WERI-Rb-1 (cell line): ENCODE results near the gene TMEM100.
"Not testable (repeated sequence)": the region's sequence is repeated elsewhere in the genome, so short reads cannot be mapped to it uniquely, and the experiment has no call there.

Experiments used
- DNase-seq: peaks from one replicate; pipeline ENCODE4 v3.0.0-alpha.2; 2020
- H3K27ac ChIP-seq: fragments of 250-450 bp; sonication (Bioruptor Pico); 2 replicates; pipeline ENCODE4 v1.5.1; 2020; ENCODE audit warnings: mild to moderate bottlenecking, moderate library complexity
- H3K27me3 ChIP-seq: fragments of 250-450 bp; sonication (Bioruptor Pico); 2 replicates; pipeline ENCODE4 v1.5.1; 2021; ENCODE audit warnings: mild to moderate bottlenecking, low read depth, moderate library complexity; ENCODE audit not compliant: insufficient read depth, severe bottlenecking
- H3K36me3 ChIP-seq: fragments of 250-450 bp; sonication (Bioruptor Pico); 2 replicates; pipeline ENCODE4 v1.5.1; 2020; ENCODE audit warnings: mild to moderate bottlenecking, moderate library complexity
- H3K4me3 ChIP-seq: 2 replicates; pipeline ENCODE4 v1.5.1; 2011; ENCODE audit warnings: low read depth, mild to moderate bottlenecking, control low read depth, low read length
- H3K9me3 ChIP-seq: fragments of 250-450 bp; sonication (Bioruptor Pico); 2 replicates; pipeline ENCODE4 v1.5.1; 2021; ENCODE audit warnings: mild to moderate bottlenecking, moderate library complexity; ENCODE audit not compliant: severe bottlenecking
- CTCF ChIP-seq: IDR thresholded peaks from 2 replicates; pipeline ENCODE4 v1.5.1; 2011; ENCODE audit warnings: low read depth, mild to moderate bottlenecking, control low read depth, inconsistent platforms, low read length

The TMEM100 gene

GRCh38 chr17:55673743-55674506, 48.7 kb downstream of the TMEM100 start:
- Histone ChIP-seq H3K27me3 (peaks cover 29% of the 10 kb centered on the region), H3K4me3 (no peak overlapping the region), H3K36me3 (no peaks in the 10 kb centered on the region), H3K9me3 (no peaks in the 10 kb centered on the region), H3K27ac (no peak overlapping the region)
- DNase-seq: no peak
- TF ChIP-seq CTCF: no peak

GRCh38 chr17:55672585-55673501, 49.8 kb downstream of the TMEM100 start:
- no peak for DNase-seq
- no peak for TF ChIP-seq CTCF
- H3K36me3 ChIP-seq: no peaks in the 10 kb centered on the region
- H3K4me3 ChIP-seq: no peak overlapping the region
- peaks cover 24% of the 10 kb centered on the region for H3K27me3 ChIP-seq
- no peaks in the 10 kb centered on the region for H3K9me3 ChIP-seq
- H3K27ac ChIP-seq: no peak overlapping the region

- not testable (repeated sequence) for H3K36me3 ChIP-seq, H3K27ac ChIP-seq, H3K4me3 ChIP-seq, DNase-seq, H3K9me3 ChIP-seq
- peaks cover 24% of the 10 kb centered on the region for H3K27me3 ChIP-seq
Observed at GRCh38 chr17:55672010-55672409, 50.7 kb downstream of the TMEM100 start.
